HG03025 (cell line): ENCODE measurements around the gene BHLHA15.
A peak's percentile ranks its signal among the peaks of the same experiment; 100 is the strongest.

Source experiments
- ATAC-seq: cut with Tn5 transposase; IDR thresholded peaks from one replicate; pipeline ENCODE4 v1.9.1; 2021; ENCODE audit warnings: mild to moderate bottlenecking, moderate library complexity; ENCODE audit not compliant: unreplicated experiment, low FRiP score

The BHLHA15 gene

DNA sequence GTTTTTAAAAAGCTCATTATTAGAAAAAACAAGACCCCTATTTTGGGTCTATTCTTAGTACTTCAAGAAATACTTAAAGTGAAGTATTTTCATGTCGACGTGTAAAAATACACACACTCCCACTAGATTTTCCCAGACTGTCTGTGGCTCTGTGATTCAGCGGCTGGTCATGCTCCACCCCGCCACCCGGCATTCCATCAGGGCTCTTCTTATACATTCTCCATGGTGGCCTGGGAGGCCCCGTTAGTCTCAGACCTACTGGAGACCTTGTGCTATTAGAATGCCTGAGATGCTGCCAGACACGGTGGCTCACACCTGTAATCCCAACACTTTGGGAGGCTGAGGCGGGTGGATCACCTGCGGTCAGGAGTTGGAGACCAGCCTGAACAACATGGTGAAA, 27.7 kb downstream of the BHLHA15 start:
- ATAC-seq, result no peak

DNA sequence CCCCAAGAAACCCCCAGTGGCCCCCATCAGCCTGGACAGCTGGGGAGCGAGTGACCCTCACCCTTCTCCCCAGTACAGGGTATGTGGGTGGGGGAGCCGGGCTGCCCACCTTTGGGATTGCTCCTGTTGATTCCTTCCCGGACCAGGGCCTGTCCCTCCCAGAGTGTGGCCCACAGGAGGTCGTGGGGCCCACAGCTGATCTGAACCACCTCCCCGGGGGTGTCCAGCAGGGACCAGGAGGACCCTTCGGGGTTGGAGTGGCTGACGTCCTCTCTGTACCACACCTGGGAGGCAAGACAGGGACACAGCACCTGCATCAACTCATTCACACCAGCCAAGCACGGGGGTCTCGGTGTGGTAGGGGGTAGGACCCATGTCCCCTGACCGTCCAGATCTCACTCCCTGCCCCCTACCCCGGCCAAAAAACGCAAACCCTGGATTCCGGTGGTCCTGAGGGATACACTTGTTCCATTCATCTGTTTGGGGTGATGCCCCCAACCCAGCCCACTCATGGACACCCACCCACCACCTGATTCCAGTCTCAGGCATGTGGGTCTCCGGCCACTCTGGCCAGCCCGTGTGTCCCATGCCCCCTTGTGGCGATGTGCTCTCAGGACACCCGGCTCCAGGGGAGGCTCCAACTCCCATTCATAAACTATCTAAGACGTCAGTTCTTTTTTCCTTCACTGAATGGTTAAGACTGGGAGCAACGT, 29.9 kb downstream of the BHLHA15 start:
- ATAC-seq, result no peak

GRCh38 chr7:98241674-98242241, 30.5 kb downstream of the BHLHA15 start:
- no peak for ATAC-seq

DNA sequence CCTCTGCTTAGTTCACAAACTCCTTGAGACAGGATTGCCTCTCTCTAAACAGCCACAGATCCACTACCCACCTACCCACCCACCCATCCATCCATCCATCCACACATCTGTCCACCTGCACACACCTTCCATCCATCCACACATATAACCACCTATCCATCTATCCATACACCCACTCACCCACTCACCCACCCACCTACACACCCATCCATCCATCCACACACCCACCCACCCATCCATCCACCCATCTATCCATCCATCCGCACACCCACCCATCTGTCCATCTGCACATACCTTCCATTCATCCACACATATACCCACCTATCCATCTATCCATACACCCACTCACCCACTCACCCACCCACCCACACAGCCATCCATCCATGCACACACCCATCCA, 31.1 kb downstream of the BHLHA15 start:
- ATAC-seq, result no peak

GRCh38 chr7:98242934-98243333, 31.7 kb downstream of the BHLHA15 start:
- ATAC-seq, result no peak

DNA sequence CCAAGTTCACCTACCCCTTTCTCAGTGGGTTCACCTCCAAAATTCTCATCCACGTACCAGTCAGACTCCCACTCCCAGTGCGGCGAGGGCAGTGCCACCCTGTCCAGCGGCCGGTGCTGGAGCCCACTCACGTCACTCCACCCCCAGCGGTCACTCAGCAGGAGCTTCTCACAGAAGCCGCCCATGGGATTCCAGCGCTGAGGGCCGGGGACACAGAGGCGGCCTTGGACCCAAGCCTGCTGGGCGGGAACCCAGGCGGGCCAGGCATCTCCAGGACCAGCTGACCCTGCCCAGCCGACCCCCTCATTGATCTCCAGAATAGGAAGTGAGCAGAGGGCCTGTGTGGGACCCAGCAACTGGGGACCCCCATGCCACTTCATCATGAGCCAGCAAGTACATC, 33.6 kb downstream of the BHLHA15 start:
- ATAC-seq, result no peak

- no peak for ATAC-seq
Measured at GRCh38 chr7:98248156-98248555, 36.9 kb downstream of the BHLHA15 start.

DNA sequence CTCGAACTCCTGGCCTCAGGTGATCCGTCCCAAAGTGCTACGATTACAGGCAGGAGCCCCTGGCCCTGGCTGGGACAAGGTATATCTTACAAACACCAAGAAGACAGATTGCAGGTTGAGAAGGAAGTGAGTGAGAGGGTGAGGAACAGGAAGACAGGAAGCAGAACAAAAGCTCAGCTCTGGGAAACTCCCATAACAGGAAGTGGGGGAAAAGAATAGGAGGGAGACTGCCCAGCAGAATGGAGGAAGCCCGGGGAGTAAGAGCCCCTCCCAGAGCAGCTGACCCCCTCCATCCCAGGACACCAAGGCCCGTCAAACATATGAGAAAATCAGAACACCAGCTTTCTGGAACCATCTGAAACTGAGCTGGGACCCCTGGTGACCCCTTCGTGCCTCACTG, 37.9 kb downstream of the BHLHA15 start:
- no peak for ATAC-seq

GRCh38 chr7:98250789-98251188, 39.5 kb downstream of the BHLHA15 start:
- ATAC-seq, result no peak

DNA sequence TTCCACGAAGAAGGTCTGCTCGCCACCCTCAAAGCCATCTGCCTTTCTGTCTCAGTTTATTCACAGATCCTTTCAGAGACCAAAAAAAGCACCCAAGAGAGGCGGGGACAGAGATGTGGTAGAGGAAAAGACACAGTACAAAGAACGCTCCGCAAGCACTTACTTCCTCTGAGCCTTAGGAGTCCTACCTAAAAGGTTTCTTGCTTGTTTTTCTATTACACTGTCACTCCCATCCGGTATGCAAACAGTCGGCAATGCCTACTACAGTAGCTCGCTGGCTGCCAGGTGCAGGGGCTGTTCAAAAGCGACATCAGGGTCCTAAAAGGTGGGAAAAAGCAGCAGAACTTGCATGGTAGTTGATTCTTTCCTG, 40.0 kb downstream of the BHLHA15 start:
- peak; percentile 35 for ATAC-seq

DNA sequence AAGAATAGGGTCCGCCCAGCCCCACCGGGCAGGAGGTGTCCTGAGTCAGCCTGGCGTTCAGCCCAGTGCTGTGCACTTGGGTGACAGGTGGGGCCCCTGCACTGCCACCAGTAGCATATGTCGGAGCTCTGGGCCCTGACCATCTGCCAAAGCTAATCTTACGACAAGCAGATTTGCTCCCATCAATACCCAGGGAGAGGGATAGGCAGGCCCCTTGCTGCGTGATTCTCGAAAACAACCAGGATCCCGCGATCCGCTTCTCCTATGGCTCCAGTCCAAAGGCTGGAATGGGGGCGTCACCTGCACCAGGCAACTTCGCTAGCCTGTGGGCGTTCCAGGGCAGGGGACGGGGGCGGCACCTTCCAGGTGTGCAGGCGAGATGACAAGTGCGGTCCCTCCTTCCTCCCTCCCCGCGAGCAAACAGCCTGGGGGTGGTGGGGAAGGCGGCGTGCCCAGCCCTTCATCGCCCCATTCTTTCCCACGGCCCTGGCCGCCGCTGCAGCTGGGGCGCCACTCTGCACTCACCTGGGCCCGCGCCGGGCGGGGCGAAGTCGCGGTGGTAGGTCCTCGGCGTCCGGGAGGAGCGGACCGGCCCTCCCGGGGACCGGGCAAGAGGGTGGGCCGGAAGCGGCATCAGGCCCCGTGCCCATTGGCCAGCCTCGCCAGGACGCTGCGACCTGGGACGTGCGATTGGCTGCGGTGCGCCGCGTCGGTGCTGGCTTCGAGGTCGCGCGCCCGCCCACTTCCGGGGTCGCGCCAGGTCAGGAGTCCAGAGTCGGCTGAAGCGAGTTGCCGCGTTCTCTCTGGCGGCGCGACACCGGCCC, 40.6 kb downstream of the BHLHA15 start, which contains the start of gene TECPR1:
Gene TECPR1, minus strand, starts transcription at position 632 of the 824 bp plus-strand sequence. CDS start 6,086 bp downstream, outside the sequence.
- peak; percentile 92 for ATAC-seq

DNA sequence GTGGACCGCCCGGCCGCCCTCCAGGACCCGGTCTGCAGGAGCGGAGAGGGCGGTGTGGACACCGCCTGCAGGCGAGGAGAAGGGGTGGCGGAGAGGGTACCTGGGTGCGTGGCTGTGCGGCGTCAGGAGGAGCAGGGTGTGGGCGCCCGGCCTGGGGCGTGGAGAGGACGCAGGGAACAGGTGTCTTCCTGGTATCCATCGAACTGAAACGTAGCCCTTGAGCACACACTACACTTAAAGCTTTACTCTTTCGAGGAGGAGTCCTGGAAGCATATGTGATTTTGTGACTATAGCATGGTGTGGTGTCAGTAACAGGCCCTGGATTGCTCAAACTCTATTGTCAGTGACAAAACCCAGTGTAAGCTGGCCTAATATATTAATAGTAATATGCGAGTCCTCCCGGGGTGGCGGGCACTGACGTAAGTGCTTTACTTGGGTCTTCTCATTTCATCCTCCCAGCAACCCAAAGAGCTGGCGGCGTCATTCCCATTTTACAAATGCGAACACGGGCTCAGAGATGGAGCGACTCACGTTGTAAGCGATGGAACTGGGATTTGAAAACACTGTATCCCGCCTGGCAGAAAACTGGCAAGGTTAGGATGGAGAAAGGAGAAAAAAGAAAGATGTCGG, 41.3 kb downstream of the BHLHA15 start:
- ATAC-seq, result peak; percentile 13

DNA sequence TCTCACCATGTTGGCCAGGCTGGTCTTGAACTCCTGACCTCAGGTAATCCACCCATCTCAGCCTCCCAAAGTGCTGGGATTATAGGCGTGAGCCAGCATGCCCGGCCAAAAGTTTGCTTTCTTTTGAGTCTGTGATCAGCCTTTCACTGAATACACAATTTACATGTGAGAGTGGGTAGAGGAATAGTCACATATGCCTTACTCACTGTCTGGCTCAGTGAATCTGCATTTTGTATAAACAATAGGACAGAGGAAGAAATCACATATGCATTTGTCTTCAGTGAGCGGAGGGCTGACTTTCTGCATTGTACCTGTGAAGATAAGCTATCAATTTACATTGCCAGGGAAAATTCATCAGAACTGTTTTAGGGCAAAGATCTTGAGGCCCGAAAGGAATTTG, 43.3 kb downstream of the BHLHA15 start:
- no peak for ATAC-seq

GRCh38 chr7:98254951-98255610, 43.8 kb downstream of the BHLHA15 start:
- no peak for ATAC-seq

DNA sequence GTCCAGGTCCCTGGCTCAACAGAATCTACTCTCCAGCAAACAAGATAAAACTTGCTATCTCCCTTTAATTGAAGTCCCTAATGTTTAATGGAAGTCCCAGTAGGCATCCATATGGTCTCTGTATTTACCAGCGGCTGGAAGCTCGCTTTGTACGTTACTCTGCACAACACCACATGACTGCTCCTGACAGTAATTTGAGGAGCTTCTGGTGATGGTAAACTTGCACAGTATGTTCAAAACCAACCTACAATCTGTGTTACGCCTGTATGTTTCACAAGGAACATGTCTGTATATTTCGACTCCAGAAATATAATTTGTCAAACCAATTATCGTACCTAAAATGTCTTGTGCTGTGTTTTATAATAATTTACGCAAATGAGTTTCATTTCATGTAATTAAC, 45.2 kb downstream of the BHLHA15 start:
- no peak for ATAC-seq

- no peak for ATAC-seq
Measured at GRCh38 chr7:98257701-98258100, 46.5 kb downstream of the BHLHA15 start.
